HUES64 (cell line): ENCODE results near the gene CDK10.

Experiments
- H3K27ac ChIP-seq: 2 replicates; pipeline ENCODE4 v1.7.0; 2013; ENCODE audit warnings: low read depth, low read length, inconsistent platforms
- H3K27me3 ChIP-seq: 2 replicates; pipeline ENCODE4 v1.6.1; 2013; ENCODE audit warnings: mild to moderate bottlenecking, low read length; ENCODE audit not compliant: insufficient read depth
- H3K36me3 ChIP-seq: 2 replicates; pipeline ENCODE4 v1.6.1; 2013; ENCODE audit warnings: mild to moderate bottlenecking, low read length; ENCODE audit not compliant: insufficient read depth
- H3K4me1 ChIP-seq: 2 replicates; pipeline ENCODE4 v1.6.1; 2013; ENCODE audit warnings: mild to moderate bottlenecking, low read length, moderate library complexity; ENCODE audit not compliant: insufficient read depth
- H3K4me3 ChIP-seq: 2 replicates; pipeline ENCODE4 v1.5.1; 2013; ENCODE audit warnings: mild to moderate bottlenecking, low read length, moderate library complexity
- H3K9ac ChIP-seq: 2 replicates; pipeline ENCODE4 v1.6.1; 2013; ENCODE audit warnings: mild to moderate bottlenecking, low read depth, low read length
- H3K9me3 ChIP-seq: 2 replicates; pipeline ENCODE4 v1.6.1; 2013; ENCODE audit warnings: low read depth, low read length; ENCODE audit not compliant: insufficient read depth
- WGBS: fragments of 150-250, 120-280 bp; methylation state at CpG from one replicate; pipeline ENCODE4 v1.1.7; 2013; ENCODE audit warnings: missing lambda C conversion rate; 5-methylcytosine and 5-hydroxymethylcytosine counted together

Gene CDK10

GRCh38 chr16:89706518-89707260 is 20.2 kb downstream of the CDK10 start:
- no peaks in the 10 kb centered on the region for H3K9me3 ChIP-seq
- H3K4me1 ChIP-seq, result peaks cover 7% of the 10 kb centered on the region; the same call in 1 of the 2 replicates
- H3K9ac ChIP-seq, result no peak overlapping the region; the same call in 1 of the 2 replicates
- H3K4me3 ChIP-seq, result no peak overlapping the region
- H3K27ac ChIP-seq, result no peak overlapping the region
- no peaks in the 10 kb centered on the region for H3K36me3 ChIP-seq
- WGBS, result 93% methylated on average over 14 of the region's 14 CpGs
- peaks cover 3% of the 10 kb centered on the region; the same call in 1 of the 2 replicates for H3K27me3 ChIP-seq

- Histone ChIP-seq H3K4me1 (peaks cover 7% of the 10 kb centered on the region; the same call in 1 of the 2 replicates), H3K27me3 (peaks cover 3% of the 10 kb centered on the region; the same call in 1 of the 2 replicates), H3K9me3 (no peaks in the 10 kb centered on the region), H3K4me3 (no peak overlapping the region), H3K36me3 (no peaks in the 10 kb centered on the region), H3K9ac (no peak overlapping the region), H3K27ac (no peak overlapping the region)
- 93% methylated on average over 9 of the region's 9 CpGs for WGBS
Observed at GRCh38 chr16:89707695-89708094, 21.2 kb downstream of the CDK10 start.

GRCh38 chr16:89708481-89708931 is 22.0 kb downstream of the CDK10 start:
- no peak overlapping the region for H3K4me3 ChIP-seq
- no peak overlapping the region for H3K27ac ChIP-seq
- 96% methylated on average over 19 of the region's 19 CpGs for WGBS
- no peaks in the 10 kb centered on the region for H3K36me3 ChIP-seq
- H3K9me3 ChIP-seq, result no peaks in the 10 kb centered on the region
- no peak overlapping the region for H3K9ac ChIP-seq
- H3K4me1 ChIP-seq, result peaks cover 7% of the 10 kb centered on the region; the same call in 1 of the 2 replicates
- no peaks in the 10 kb centered on the region for H3K27me3 ChIP-seq

- no peaks in the 10 kb centered on the region for H3K27me3 ChIP-seq
- H3K4me3 ChIP-seq, result no peak overlapping the region
- H3K9me3 ChIP-seq, result no peaks in the 10 kb centered on the region
- peaks cover 7% of the 10 kb centered on the region; the same call in 1 of the 2 replicates for H3K4me1 ChIP-seq
- peaks cover under 1% of the 10 kb centered on the region; the same call in 1 of the 2 replicates for H3K36me3 ChIP-seq
- H3K9ac ChIP-seq, result no peak overlapping the region
- 67% methylated on average over 10 of the region's 10 CpGs for WGBS
- H3K27ac ChIP-seq, result 0 out of 2 replicates have a peak overlapping the region, but pooled peaks have one; percentile 68
Observed at GRCh38 chr16:89709166-89709565, 22.7 kb downstream of the CDK10 start.

GRCh38 chr16:89709716-89710432 is 23.4 kb downstream of the CDK10 start:
- Histone ChIP-seq H3K9ac (no peak overlapping the region), H3K27ac (0 out of 2 replicates have a peak overlapping the region, but pooled peaks have one; percentile 68)
- 88% methylated on average over 19 of the region's 19 CpGs for WGBS

GRCh38 chr16:89710709-89711564 is 24.4 kb downstream of the CDK10 start:
- WGBS, result 93% methylated on average over 61 of the region's 63 CpGs
- H3K27ac ChIP-seq, result no peak overlapping the region; the same call in 1 of the 2 replicates
- no peaks in the 10 kb centered on the region for H3K27me3 ChIP-seq
- H3K4me3 ChIP-seq, result no peak overlapping the region
- H3K36me3 ChIP-seq, result peaks cover 5% of the 10 kb centered on the region
- peaks cover 7% of the 10 kb centered on the region; the same call in 1 of the 2 replicates for H3K4me1 ChIP-seq
- no peaks in the 10 kb centered on the region for H3K9me3 ChIP-seq
- no peak overlapping the region for H3K9ac ChIP-seq

More at GRCh38 chr16:89709716-89710432, 23.4 kb downstream of the CDK10 start:
- Histone ChIP-seq H3K27me3 (no peaks in the 10 kb centered on the region), H3K4me1 (peaks cover 7% of the 10 kb centered on the region; the same call in 1 of the 2 replicates), H3K4me3 (no peak overlapping the region), H3K36me3 (peaks cover 5% of the 10 kb centered on the region), H3K9me3 (no peaks in the 10 kb centered on the region)

- H3K36me3 ChIP-seq, result peaks cover 5% of the 10 kb centered on the region
- peak overlapping the region; percentile 92 for H3K4me3 ChIP-seq
- 10% methylated on average over 42 of the region's 48 CpGs for WGBS
- H3K9me3 ChIP-seq, result no peaks in the 10 kb centered on the region
- peak overlapping the region; percentile 90 for H3K9ac ChIP-seq
- no peaks in the 10 kb centered on the region for H3K27me3 ChIP-seq
- peaks cover 7% of the 10 kb centered on the region; the same call in 1 of the 2 replicates for H3K4me1 ChIP-seq
- H3K27ac ChIP-seq, result peak overlapping the region; percentile 65; the same call in 1 of the 2 replicates
Observed at GRCh38 chr16:89711601-89712273, 25.2 kb downstream of the CDK10 start.

- Histone ChIP-seq H3K9ac (peak overlapping the region; percentile 90), H3K27me3 (no peaks in the 10 kb centered on the region), H3K27ac (peak overlapping the region; percentile 65; the same call in 1 of the 2 replicates), H3K36me3 (peaks cover 5% of the 10 kb centered on the region), H3K4me1 (peaks cover 7% of the 10 kb centered on the region; the same call in 1 of the 2 replicates), H3K9me3 (no peaks in the 10 kb centered on the region), H3K4me3 (peak overlapping the region; percentile 92)
- 14% methylated on average over 22 of the region's 22 CpGs for WGBS
Observed at GRCh38 chr16:89712274-89712781, 25.8 kb downstream of the CDK10 start.

GRCh38 chr16:89716493-89716892 is 30.0 kb downstream of the CDK10 start:
- WGBS, result 94% methylated on average over 15 of the region's 15 CpGs
- no peak overlapping the region for H3K4me3 ChIP-seq
- H3K9ac ChIP-seq, result no peak overlapping the region
- peaks cover 5% of the 10 kb centered on the region for H3K36me3 ChIP-seq
- peaks cover 18% of the 10 kb centered on the region for H3K27me3 ChIP-seq
- H3K27ac ChIP-seq, result no peak overlapping the region
- H3K4me1 ChIP-seq, result no peaks in the 10 kb centered on the region
- no peaks in the 10 kb centered on the region for H3K9me3 ChIP-seq
